ENCODE data around the gene RAD51B.

Gene RAD51B

GRCh38 chr14:68300608-68301007, 481.0 kb downstream of the RAD51B start:
- POLR2A ChIA-PET = no interaction called here
- TF ChIP-seq ZSCAN30 (tag by site-specific recombination; IDR thresholded peaks at IDR 0.05) (no peak), ZNF664 (tag by site-specific recombination; IDR thresholded peaks at IDR 0.05) (no peak), ZNF513 (tag by site-specific recombination; IDR thresholded peaks at IDR 0.05) (no peak), PRDM4 (tag by site-specific recombination; IDR thresholded peaks at IDR 0.05) (no peak), ZNF585B (tag by site-specific recombination; IDR thresholded peaks at IDR 0.05) (no peak), ZNF223 (tag by site-specific recombination; IDR thresholded peaks at IDR 0.05) (no peak), TRIM28 (IDR thresholded peaks at IDR 0.05; ENCODE audit: borderline replicate concordance, low read length) (no peak), ZNF488 (tag by site-specific recombination; IDR thresholded peaks at IDR 0.05) (no peak), ZNF660 (tag by site-specific recombination; IDR thresholded peaks at IDR 0.05) (no peak), SCRT2 (tag by site-specific recombination; IDR thresholded peaks at IDR 0.05) (no peak), ZNF2 (tag by site-specific recombination; IDR thresholded peaks at IDR 0.05) (no peak), ZNF146 (tag by site-specific recombination; IDR thresholded peaks at IDR 0.05) (no peak), ZNF510 (tag by site-specific recombination; IDR thresholded peaks at IDR 0.05; ENCODE audit: insufficient replicate concordance) (no peak), SETDB1 (IDR thresholded peaks at IDR 0.05; ENCODE audit: insufficient read length, low read length) (no peak), ZNF140 (tag by site-specific recombination; IDR thresholded peaks at IDR 0.05) (no peak)
- no peaks in the 10 kb centered on the region for H3K36me3 ChIP-seq (ENCODE audit: control insufficient read depth in 2 of 2, insufficient read depth in 1 of 2, low read length in 2 of 2)
- H3K4me1 ChIP-seq (ENCODE audit: control insufficient read depth, insufficient read depth, low read length) = no peaks in the 10 kb centered on the region
- H3K4me3 ChIP-seq (ENCODE audit: low read depth, low read length) = no peak overlapping the region
- no peak overlapping the region for H3K27ac ChIP-seq (ENCODE audit: extremely low read depth, low read depth, low read length)
- no peaks in the 10 kb centered on the region for H3K9me3 ChIP-seq (ENCODE audit: control insufficient read depth, insufficient read depth, low read depth, low read length)
- CTCF ChIA-PET = interaction anchor here (0.6 to 1.2 kb wide), 2 partner anchors 9 to 17 kb away, joined by 3 to 5 read pairs; no protein-coding TSS in a partner anchor

- H3K4me3 ChIP-seq (ENCODE audit: low read depth, low read length) = no peak overlapping the region
- no peaks in the 10 kb centered on the region for H3K36me3 ChIP-seq (ENCODE audit: control insufficient read depth in 2 of 2, insufficient read depth in 1 of 2, low read length in 2 of 2)
- no peak overlapping the region for H3K27ac ChIP-seq (ENCODE audit: extremely low read depth, low read depth, low read length)
- ChIA-PET CTCF (interaction anchor here (1.0 to 1.2 kb wide), 2 partner anchors 9 to 17 kb away, joined by 4 to 5 read pairs; no protein-coding TSS in a partner anchor), POLR2A (no interaction called here)
- H3K4me1 ChIP-seq (ENCODE audit: control insufficient read depth, insufficient read depth, low read length) = no peaks in the 10 kb centered on the region
- no peaks in the 10 kb centered on the region for H3K9me3 ChIP-seq (ENCODE audit: control insufficient read depth, insufficient read depth, low read depth, low read length)
- no peak for TF ChIP-seq ZNF16 (tag by site-specific recombination; IDR thresholded peaks at IDR 0.05; ENCODE audit: low read depth)
- TF ChIP-seq, protein P1, sequence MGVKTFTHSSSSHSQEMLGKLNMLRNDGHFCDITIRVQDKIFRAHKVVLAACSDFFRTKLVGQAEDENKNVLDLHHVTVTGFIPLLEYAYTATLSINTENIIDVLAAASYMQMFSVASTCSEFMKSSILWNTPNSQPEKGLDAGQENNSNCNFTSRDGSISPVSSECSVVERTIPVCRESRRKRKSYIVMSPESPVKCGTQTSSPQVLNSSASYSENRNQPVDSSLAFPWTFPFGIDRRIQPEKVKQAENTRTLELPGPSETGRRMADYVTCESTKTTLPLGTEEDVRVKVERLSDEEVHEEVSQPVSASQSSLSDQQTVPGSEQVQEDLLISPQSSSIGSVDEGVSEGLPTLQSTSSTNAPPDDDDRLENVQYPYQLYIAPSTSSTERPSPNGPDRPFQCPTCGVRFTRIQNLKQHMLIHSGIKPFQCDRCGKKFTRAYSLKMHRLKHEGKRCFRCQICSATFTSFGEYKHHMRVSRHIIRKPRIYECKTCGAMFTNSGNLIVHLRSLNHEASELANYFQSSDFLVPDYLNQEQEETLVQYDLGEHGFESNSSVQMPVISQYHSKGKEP (tag by site-specific recombination; IDR thresholded peaks at IDR 0.05) = no peak
- TF ChIP-seq ZNF138 (tag by site-specific recombination; IDR thresholded peaks at IDR 0.05; ENCODE audit: borderline replicate concordance) = no peak
- no peak for TF ChIP-seq OVOL3 (tag by site-specific recombination; IDR thresholded peaks at IDR 0.05)
- no peak for TF ChIP-seq EGR2 (tag by site-specific recombination; IDR thresholded peaks at IDR 0.05; ENCODE audit: low read depth)
- TF ChIP-seq, protein P2, sequence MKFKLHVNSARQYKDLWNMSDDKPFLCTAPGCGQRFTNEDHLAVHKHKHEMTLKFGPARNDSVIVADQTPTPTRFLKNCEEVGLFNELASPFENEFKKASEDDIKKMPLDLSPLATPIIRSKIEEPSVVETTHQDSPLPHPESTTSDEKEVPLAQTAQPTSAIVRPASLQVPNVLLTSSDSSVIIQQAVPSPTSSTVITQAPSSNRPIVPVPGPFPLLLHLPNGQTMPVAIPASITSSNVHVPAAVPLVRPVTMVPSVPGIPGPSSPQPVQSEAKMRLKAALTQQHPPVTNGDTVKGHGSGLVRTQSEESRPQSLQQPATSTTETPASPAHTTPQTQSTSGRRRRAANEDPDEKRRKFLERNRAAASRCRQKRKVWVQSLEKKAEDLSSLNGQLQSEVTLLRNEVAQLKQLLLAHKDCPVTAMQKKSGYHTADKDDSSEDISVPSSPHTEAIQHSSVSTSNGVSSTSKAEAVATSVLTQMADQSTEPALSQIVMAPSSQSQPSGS (tag by site-specific recombination; IDR thresholded peaks at IDR 0.05; ENCODE audit: low read depth) = no peak
- TF ChIP-seq ZNF529 (tag by site-specific recombination; IDR thresholded peaks at IDR 0.05; ENCODE audit: insufficient replicate concordance) = no peak
- TF ChIP-seq ZNF146 (tag by site-specific recombination; IDR thresholded peaks at IDR 0.05) = no peak
- TF ChIP-seq GLI2 (tag by site-specific recombination; IDR thresholded peaks at IDR 0.05; ENCODE audit: borderline replicate concordance, low read depth) = no peak
Measured at GRCh38 chr14:68301219-68301618, 481.6 kb downstream of the RAD51B start.

Data from HEK293 (cell line).